HEK293T (cell line): ENCODE measurements around the gene CACNA1C.

Experiments used
- CTCF ChIA-PET: fragments of 350-600 bp; formaldehyde crosslinking; extraction: SDS; loops from one replicate; lab custom pipeline; 2021; ENCODE audit warnings: antibody characterized with exemption, inconsistent platforms; lab: Yijun Ruan, JAX
- POLR2A ChIA-PET: fragments of 350-600 bp; formaldehyde crosslinking; extraction: SDS; loops from one replicate; lab custom pipeline; 2020; ENCODE audit warnings: antibody characterized with exemption, inconsistent platforms; lab: Yijun Ruan, JAX
- DNase-seq: peaks from one replicate; pipeline ENCODE4 v3.0.0; 2012; ENCODE audit warnings: mixed read lengths; ENCODE audit errors: extremely low spot score
- ARNT ChIP-seq: fragments of 450-650 bp; IDR thresholded peaks from 2 replicates; pipeline ENCODE4 v1.6.1; 2017; ENCODE audit warnings: mild to moderate bottlenecking
- BHLHE40 ChIP-seq: fragments of 450-650 bp; IDR thresholded peaks from 2 replicates; pipeline ENCODE4 v1.6.1; 2016; ENCODE audit warnings: mild to moderate bottlenecking, moderate library complexity, borderline replicate concordance
- CTBP1 ChIP-seq: fragments of 450-650 bp; IDR thresholded peaks from 2 replicates; pipeline ENCODE4 v1.6.1; 2016; ENCODE audit warnings: borderline replicate concordance
- ELF4 ChIP-seq: fragments of 450-650 bp; IDR thresholded peaks from 2 replicates; pipeline ENCODE4 v1.6.1; 2017; ENCODE audit warnings: antibody characterized with exemption
- FOXA1 ChIP-seq: fragments of 450-650 bp; IDR thresholded peaks from 2 replicates; pipeline ENCODE4 v1.6.1; 2016; ENCODE audit warnings: mild to moderate bottlenecking
- FOXK2 ChIP-seq: fragments of 450-650 bp; IDR thresholded peaks from 2 replicates; pipeline ENCODE4 v1.6.1; 2016; ENCODE audit warnings: mild to moderate bottlenecking
- FOXM1 ChIP-seq: fragments of 450-650 bp; IDR thresholded peaks from 2 replicates; pipeline ENCODE4 v1.6.1; 2017; ENCODE audit warnings: mild to moderate bottlenecking, borderline replicate concordance
- HDGF ChIP-seq: fragments of 450-650 bp; IDR thresholded peaks from 2 replicates; pipeline ENCODE4 v1.6.1; 2017; ENCODE audit warnings: antibody characterized with exemption, borderline replicate concordance
- L3MBTL2 ChIP-seq: fragments of 450-650 bp; conservative IDR thresholded peaks from 2 replicates; pipeline ENCODE4 v1.6.1; 2016; ENCODE audit warnings: mild to moderate bottlenecking
- LEF1 ChIP-seq: fragments of 450-650 bp; IDR thresholded peaks from 2 replicates; pipeline ENCODE4 v1.6.1; 2017; ENCODE audit warnings: mild to moderate bottlenecking, borderline replicate concordance
- NFRKB ChIP-seq: fragments of 450-650 bp; IDR thresholded peaks from 2 replicates; pipeline ENCODE4 v1.6.1; 2016; ENCODE audit warnings: mild to moderate bottlenecking, moderate library complexity
- SP1 ChIP-seq: fragments of 450-650 bp; IDR thresholded peaks from 2 replicates; pipeline ENCODE4 v1.6.1; 2017
- SUZ12 ChIP-seq: fragments of 450-650 bp; IDR thresholded peaks from 2 replicates; pipeline ENCODE4 v1.6.1; 2016; ENCODE audit warnings: mild to moderate bottlenecking
- TARDBP ChIP-seq: fragments of 450-650 bp; IDR thresholded peaks from 2 replicates; pipeline ENCODE4 v1.6.1; 2016
- ZNF384 ChIP-seq: fragments of 450-650 bp; IDR thresholded peaks from 2 replicates; pipeline ENCODE4 v1.6.1; 2016
- TF ChIP-seq, protein P1 (sequence below): fragments of 450-650 bp; IDR thresholded peaks from 2 replicates; pipeline ENCODE4 v1.6.1; 2016

Gene CACNA1C

GRCh38 chr12:2690348-2691005, 637.7 kb downstream of the CACNA1C start:
- TF ChIP-seq FOXA1: no peak
- TF ChIP-seq SP1: no peak
- no peak for TF ChIP-seq SUZ12
- no peak for TF ChIP-seq FOXM1
- TF ChIP-seq, protein P1, sequence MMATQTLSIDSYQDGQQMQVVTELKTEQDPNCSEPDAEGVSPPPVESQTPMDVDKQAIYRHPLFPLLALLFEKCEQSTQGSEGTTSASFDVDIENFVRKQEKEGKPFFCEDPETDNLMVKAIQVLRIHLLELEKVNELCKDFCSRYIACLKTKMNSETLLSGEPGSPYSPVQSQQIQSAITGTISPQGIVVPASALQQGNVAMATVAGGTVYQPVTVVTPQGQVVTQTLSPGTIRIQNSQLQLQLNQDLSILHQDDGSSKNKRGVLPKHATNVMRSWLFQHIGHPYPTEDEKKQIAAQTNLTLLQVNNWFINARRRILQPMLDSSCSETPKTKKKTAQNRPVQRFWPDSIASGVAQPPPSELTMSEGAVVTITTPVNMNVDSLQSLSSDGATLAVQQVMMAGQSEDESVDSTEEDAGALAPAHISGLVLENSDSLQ: no peak
- ChIA-PET POLR2A (interaction anchor here (0.5 kb wide), 1 partner anchor 58 kb away, joined by 3 read pairs; no protein-coding TSS in a partner anchor), CTCF (interaction anchor here (0.5 kb wide), 1 partner anchor 726 kb away, joined by 4 read pairs; no protein-coding TSS in a partner anchor)
- DNase-seq: no peak

GRCh38 chr12:2691006-2691344, 638.2 kb downstream of the CACNA1C start:
- ChIA-PET POLR2A (no interaction called here), CTCF (no interaction called here)
- no peak for DNase-seq
- TF ChIP-seq L3MBTL2 (no peak), FOXM1 (no peak), TARDBP (no peak), FOXA1 (no peak), CTBP1 (no peak), NFRKB (no peak), ZNF384 (no peak), ARNT (no peak)
- TF ChIP-seq, protein P1: no peak

- TF ChIP-seq TARDBP: no peak
- no peak for TF ChIP-seq LEF1
- TF ChIP-seq ZNF384: no peak
- TF ChIP-seq SP1: no peak
- no peak for TF ChIP-seq CTBP1
- no peak for TF ChIP-seq NFRKB
- no peak for TF ChIP-seq HDGF
- no peak for TF ChIP-seq ARNT
- no peak for TF ChIP-seq BHLHE40
- ChIA-PET CTCF (no interaction called here), POLR2A (no interaction called here)
- no peak for DNase-seq
Observed at GRCh38 chr12:2691345-2692071, 638.7 kb downstream of the CACNA1C start.

- no peak for DNase-seq
- ChIA-PET CTCF (no interaction called here), POLR2A (no interaction called here)
Observed at GRCh38 chr12:2692080-2692479, 639.3 kb downstream of the CACNA1C start.

DNA sequence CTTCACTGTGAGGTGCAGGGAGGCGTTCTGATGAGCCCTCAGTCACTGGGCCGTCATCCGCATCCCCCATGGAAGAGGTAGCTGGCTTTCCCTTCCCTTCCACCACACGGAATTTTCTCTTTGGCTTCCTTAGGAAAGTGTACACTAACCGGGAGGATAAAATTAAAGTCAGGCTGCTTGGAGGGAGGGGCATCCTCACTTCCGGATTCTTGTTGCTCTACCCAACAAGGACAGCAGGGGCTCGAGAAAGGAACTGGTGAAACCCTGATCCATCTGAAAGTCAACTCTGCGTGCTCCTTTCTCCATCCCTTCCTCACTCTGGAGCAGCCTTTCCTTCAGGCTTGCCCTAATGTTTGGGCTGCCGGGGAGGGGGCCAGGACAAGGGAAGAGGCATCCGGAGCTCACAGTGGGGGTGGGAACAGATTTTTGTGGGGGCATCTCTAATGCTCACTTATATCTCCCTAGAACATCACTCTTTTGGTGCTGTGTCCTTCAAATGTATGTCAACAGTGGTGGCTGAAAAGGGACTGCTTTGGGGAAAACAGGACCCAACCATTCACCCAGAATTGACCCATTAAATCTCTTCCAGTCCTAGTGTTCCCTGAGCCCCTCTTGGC, 640.6 kb downstream of the CACNA1C start:
- ChIA-PET CTCF (no interaction called here), POLR2A (no interaction called here)
- peak; percentile 37 for DNase-seq
- no peak for TF ChIP-seq ELF4
- TF ChIP-seq SP1: no peak
- no peak for TF ChIP-seq ARNT
- TF ChIP-seq, protein P1: no peak
- no peak for TF ChIP-seq LEF1
- no peak for TF ChIP-seq BHLHE40
- TF ChIP-seq FOXA1: no peak
- TF ChIP-seq L3MBTL2: no peak
- TF ChIP-seq FOXK2: no peak
- TF ChIP-seq TARDBP: no peak
- TF ChIP-seq NFRKB: no peak
- no peak for TF ChIP-seq FOXM1
- TF ChIP-seq HDGF: no peak
- no peak for TF ChIP-seq CTBP1
- no peak for TF ChIP-seq SUZ12

More at GRCh38 chr12:2692080-2692479, 639.3 kb downstream of the CACNA1C start:
- TF ChIP-seq ARNT (no peak), ELF4 (no peak), CTBP1 (no peak), L3MBTL2 (no peak), HDGF (no peak), SP1 (no peak), NFRKB (no peak), BHLHE40 (no peak), FOXA1 (no peak), ZNF384 (no peak), LEF1 (no peak), TARDBP (no peak), FOXK2 (no peak), FOXM1 (no peak), SUZ12 (no peak)
- TF ChIP-seq, protein P1: no peak
